NCI-H82 treated with DMSO at 0.1 percent for 48 hours (cell line): ENCODE data around the gene PPP1CA.

Experiments used
- DNase-seq: peaks from one replicate; lab custom pipeline; 2025; ENCODE audit not compliant: unreplicated experiment; lab: John Stamatoyannopoulos, UW

The PPP1CA gene

DNA sequence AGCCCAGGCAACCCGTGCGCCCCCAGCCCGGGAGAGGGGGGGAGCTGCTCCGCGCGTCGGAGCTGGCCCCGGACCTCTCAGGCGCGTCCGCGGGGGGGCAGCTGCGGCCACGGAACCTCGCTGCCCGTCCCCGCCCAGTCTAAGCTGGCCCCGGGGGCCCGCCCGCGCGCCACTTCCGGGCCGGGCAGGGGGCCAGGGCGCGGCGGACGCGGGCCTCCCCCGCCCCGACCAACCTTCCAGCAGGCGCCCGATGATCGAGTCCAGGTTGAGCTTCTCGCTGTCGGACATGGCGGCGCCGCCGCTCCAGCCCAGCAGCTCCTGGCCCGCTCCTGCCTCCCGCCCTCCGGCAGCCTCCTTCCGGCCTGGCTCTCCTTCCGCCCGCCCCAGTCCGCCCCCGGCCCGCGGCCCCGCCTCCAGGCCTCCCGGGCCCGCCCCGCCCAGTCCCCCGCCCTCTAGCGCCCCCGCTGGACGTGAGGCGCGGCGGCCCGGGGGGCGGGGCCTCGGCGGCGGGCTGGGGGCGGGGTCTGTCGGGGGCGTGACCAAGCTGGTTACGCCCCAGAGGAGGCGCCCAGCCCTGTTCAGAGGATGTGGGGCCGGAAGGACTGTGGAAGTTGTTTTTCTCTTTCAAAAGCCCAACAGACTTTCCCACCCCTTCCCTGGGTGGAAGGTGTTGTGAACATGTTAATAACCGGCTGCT, at the start of gene PPP1CA:
PPP1CA (minus strand) TSS at position 364 of the 697 bp plus-strand sequence; CDS start at position 288, 76 bp downstream.
- peak; percentile 73 for DNase-seq

DNA sequence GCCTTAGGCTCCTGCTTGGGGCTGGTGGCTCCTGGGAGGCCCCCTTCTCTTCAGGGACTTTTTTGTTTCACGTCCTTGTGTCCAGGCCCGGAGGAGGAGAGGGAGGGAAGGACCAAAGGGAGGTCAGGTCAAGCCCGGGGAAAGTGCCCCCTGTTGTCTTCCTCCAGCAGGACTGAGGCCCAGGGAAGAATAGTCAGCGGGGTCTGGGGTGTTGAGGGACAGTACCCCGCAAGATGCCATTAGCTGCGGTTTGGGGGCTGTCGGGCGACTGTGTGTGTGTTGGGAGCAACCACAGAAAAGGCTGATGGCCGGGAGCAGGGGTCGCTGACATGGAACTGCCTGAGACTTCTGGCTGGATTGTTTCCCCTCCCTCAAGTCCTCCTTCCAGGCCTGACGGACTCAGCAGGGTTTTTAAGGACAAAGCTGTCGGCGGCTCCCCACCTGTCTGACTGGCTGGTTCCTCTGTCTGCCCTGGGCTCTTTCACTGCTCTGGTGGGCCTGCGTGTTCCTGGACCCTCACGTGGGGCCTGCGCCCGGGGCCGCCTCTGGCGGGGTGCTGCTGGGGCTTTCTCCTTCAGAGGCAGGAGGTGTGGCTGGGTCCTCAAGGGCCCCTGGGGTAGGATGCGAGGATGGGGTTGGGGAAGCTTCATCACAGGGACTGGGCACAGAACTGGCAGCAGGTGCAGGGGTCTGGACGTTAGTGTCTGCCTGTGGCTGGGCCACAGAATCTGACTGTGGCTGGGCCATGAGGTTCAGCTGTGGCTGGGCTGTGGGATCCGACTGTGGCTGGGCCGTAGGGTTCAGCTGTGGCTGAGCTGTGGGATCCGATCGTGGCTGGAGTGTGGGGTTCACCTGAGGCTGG, 49.4 kb upstream of the PPP1CA start:
- no peak for DNase-seq

DNA sequence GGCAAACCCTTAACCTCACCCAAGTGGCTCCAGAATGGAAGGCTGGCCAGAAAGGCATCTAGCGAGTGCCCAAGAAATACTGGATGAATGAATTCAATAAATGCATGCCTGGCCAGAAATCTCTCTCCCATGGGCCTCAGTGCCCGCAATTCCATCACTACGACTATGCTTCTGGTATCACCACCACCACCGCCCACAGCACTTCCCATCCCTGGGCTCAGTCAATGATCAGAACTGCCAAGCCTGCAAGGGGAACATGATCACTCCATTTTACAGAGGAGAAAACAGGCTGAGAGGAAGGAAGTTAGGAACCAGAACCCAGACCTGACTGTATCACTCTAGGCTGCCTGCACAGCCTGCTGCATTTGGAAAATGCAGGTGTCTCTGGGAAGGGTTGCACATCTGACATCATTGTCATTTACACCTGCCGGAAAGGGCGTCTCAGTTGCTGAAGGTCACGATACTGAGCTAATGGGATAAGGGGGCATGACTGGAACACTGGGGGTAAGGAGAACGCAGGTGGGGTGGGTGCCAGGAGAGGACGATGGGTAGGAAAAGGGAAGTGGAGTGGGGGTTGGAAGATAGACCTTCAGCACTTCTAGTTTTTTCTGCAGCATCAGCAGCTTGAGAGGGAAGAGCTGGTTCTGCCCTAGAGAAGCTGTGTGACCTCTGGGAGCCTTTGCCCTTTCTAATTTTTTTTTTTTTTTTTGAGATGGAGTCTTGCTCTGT, 47.6 kb upstream of the PPP1CA start:
- DNase-seq: no peak

DNA sequence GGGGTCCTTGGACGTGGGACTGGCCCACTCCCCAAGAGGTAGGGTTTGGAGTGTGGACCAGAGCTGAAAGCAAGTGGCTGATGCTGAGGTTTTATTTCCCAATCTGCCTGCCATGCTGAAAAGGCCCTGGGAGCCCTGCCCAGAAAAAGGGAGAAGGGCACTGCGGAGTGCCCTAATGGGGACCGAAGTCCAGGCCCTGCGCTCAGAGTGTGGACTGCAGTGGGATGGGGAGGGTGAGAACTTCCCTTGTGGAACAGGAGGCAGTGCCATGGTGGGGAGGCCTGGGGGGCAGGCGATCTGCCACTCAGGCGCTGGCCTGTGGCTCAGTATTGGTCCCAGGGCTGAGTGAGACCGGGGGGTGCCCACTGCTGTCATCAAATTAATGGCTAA, 46.6 kb upstream of the PPP1CA start:
- DNase-seq: no peak

DNA sequence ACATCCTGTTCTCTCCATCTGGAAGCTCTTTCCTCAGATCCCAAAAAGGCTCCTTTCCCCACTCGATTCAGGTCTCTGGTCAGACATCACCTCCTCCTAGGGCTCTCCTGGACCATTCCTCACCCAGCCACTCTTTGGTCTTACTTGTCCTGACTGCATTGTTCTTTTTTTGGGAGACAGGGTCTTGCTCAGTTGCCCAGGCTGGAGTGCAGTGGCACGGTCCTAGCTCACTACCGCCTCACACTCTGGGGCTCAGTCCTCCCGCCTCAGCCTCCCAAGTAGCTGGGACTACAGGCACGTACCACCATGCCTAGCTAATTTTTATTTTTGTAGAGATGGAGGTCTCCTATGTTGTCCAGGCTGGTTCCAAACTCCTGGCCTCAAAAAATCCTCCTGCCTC, 43.9 kb upstream of the PPP1CA start:
- DNase-seq: no peak

DNA sequence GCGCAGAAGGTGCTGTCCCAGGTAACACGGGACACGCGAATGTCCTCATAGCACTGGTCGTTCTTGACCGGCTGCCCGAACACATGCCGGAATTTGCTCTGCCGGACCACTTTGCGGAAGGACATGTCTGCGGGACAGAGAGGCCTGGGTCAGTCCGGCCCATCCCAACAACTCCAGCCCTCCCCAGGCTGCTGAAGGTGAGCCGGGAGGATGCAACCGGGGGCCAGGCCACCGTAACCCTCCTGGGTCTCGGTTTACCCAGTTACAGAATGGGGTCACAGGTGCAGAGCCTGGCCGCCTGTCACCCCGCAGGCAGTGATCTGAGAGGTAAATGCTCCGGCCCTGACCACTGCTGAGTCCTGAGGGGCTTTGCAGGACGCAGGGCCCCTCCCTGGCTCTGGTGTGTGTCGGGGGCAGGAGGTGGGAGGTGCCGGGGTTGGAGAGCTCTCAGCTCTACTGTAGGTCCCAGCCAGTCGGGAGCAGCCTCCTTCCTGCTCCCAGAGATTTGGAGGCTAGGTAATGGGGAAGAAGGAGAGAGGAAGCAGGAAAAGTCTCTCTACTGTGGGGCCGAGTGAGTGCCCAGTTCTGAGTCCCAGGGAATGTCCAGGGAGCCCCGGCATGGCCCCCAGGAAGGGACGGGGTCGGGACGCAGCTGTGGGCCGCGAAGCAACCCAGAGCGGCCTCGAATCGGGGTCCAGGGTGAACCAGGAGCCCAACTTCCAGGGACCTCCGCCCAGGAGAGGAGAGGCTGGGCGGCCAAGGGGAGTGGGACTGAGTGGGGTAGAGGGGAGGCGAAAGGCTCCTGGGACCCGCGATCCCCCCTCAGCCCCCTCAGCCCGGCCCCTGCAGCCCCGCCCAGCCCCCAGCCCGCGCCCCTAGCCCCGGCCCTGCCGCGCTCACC, 41.1 kb upstream of the PPP1CA start:
- no peak for DNase-seq

DNA sequence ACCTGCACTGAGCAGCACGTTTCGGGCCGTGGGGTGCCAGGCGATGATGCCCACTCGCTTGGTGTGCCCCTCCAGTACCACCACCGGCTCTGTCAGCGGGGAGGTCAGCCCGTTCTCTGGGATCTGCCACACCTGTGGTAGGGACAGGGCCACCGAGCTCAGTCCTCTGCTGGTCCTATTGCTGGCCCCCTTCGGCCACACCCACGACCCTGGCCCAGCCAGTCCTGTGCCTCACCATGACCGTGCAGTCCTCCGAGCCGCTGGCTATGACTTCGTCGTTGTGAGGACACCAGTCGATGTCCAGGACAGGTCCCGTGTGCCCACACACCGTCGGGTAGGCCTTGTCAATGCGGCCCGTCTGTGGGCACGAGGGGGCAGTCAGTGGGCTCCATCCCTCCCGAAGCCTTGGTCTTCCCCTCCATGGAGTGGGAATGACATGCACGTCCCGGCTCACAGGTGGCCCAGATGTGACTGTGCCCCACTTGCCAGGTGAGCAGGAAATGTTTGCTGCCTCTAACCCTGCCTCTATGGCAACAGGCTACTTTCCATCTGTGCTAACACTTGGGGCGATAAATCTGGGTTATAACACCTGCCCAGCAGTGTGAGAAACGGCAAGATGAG, 40.2 kb upstream of the PPP1CA start:
- DNase-seq: no peak

DNA sequence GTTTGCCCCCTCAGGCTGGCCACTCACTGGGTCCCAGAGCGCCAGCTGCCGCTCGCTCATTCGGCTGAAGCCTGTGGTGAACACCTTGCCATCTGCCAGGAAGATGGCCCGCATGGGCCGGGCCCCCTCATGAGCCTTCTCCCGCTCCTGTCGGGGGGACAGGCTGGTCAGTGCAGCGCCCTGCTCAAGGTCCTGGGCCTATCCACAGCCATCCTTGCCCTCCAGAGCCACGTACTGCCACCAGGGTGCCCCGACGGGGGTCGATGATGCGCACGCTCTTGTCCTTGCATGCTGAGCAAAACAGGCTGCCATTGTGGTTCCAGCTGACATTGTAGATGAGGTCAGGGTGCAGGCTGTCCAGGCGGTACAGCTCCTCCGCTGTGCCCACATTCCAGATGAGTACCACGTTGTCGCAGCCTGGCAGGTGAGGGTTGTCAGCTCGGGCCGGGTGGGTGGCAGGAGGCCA, 39.5 kb upstream of the PPP1CA start:
- DNase-seq: no peak

DNA sequence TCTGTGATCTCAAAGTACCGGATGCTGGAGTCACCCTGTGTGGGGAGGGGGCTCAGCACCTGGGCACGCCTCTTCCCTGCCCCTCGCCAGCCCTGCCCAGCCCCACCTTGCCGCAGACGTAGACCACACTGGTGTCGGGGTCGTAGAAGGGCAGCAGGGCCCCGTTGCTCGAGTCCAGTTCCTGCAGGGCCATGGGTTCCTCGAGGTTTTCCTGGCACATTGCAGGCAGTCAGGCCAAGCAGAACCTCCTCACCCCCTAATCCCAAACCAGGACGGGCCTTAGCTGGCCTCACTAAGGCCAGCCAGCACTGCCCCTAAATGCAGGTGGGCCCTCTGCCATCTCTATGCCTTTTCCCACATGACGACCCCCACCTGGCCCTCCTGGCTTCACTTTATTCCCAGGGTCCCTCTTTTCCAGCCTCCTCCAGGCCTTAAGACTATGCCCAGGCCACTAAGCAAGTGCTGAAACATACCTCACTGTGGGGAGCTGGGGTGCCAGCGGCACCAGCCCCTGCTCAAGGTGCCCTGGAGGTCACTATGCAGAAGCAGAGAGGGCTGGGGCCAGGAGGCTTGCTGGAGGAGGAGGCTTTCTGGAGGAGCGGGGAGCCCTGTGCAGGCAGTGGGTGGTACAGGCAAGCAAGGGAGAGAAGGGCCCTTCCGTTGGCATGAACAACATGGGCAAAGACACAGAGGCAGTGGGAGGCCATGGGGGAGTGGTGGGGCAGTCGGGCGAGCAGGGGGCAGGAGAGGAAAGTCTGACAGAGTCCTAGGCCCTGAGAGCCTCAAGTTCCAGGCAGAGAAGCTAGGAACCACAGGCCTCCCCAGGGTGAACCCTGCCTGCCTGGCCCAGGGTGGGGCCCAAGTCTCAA, 38.8 kb upstream of the PPP1CA start:
- DNase-seq: no peak

DNA sequence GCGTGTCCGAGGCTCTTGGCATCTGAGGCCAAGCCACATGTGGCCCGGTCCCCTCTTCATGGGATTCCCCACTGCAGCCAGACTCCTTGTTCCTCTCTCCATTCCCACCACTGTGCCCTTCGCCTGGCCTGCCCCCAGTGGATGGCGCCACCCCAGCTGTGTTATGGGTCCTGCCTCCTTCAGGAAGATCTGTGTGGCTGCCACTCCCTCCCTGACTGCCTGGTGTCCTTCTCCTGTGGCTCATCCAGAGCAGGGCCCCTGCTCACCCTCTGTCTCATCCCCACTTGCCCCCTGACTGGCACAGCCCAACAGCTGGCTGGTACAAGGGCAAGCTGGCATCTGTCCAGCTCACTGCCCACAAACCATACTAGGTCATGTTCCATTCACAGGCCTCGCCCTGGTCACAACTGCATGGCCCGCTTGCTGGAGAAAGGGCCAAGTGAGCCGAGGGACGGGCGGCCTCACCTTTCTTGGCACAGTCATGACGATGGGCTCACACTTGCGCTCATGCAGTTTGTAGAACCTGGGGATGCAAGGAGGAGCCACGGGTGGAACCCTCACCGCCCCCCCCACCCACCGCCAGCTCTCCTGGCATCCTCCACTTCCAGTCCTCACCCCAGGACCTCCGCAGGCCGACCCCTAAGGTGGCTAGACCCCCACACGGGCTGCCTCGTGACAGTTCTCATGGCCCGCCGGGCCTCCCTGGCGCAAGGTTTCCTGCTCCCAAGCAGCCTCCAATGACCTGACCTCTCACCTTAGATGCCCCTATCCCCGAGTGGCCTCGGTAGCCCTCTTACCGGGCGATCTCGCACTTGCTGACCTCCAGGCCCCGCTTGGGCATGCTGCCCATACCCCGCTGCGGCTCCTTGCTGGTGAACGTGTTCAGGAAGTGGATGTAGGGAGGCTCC, 37.9 kb upstream of the PPP1CA start:
- DNase-seq: no peak

DNA sequence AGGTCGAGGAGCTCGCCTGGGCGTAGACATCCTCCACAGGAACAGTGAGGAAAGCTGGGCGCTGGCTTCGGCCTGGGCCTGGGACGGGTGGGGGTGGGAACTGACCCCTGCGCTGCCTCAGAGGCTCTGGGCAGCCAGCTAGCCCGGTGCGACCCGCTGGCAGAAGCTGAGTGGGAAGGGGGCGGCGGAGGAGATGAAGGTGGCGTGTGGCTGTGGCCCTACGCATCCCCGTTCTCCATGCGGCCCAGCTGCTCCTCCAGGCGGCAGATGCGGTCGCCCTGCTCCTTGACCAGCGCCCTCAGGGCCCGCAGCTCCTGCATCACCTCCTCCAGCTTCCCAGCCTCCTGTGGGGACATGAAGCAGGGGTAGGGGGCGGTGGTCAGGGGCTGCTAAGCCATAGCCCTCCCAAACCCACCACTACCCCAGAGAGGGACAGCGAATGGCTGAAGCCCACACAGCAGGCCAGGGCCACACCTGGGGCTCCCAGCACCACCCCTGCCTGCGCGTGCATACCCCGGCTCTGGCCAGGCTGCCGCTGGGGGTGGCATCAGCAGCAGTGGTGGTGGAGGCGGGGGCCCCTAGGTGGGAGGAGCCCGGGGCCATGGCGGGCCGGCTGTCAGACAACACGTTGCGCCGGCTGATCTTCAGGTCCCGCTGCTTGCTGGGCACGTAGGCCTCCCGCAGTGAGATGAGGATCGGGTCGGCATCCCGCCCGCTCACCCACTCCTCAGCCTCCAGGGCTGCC, 36.7 kb upstream of the PPP1CA start:
- DNase-seq: no peak

DNA sequence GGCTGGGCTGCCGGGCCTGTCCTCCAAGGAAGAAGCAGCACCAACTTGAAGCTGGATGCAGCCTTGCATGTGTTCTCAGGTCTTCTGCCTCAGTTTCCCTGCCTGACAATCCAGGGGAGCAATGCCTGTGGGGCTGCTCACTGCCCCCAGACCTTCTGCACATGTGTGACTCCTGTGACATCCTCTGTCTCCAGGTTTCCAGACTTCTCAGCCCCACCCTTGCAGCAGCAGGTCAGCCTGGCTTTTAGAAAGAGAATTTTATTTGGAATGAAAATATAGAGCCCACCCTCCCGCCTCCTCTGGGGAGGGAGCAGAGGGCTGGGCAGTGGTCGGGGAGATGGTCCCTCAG, 36.1 kb upstream of the PPP1CA start:
- DNase-seq: no peak

DNA sequence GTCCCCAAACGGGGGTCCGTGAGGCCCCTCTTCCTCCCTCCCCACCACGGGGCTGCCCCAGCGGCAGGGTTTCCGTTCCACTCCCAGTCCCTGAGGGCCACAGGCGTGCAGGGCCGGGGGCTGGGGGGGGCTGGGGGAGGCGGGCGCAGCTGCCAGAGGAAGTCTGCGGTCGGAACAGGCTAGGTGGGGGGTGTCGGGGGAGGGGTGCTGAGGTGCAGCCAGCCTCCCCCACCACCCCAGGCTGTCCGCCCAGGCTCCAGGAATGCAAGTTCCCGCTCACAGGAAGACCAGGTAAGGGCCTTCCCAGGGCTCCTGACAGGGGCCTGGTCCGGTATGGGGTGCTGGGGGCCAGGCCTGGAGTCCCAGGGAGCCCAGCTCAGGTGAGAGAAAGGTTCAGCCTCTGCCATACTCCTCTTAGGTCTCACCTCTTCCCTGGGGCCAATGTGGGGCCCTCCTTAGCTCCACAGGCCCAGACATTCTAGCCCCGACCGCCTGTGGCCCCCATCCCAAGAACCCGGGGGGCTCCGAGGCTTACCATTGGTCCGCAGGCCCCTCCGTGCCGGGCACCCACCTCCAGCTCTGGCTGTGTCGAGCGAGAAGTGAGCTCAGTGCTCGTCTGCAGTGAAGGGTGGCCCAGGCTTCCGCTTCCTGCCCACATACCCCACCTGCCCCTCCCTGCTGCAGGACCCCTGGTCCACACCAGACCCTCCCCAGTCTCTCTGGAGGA, 35.6 kb upstream of the PPP1CA start, which contains the start of gene PTPRCAP:
PTPRCAP (minus strand) TSS at position 601 of the 727 bp plus-strand sequence; CDS start at position 538, 63 bp downstream.
- DNase-seq: no peak

DNA sequence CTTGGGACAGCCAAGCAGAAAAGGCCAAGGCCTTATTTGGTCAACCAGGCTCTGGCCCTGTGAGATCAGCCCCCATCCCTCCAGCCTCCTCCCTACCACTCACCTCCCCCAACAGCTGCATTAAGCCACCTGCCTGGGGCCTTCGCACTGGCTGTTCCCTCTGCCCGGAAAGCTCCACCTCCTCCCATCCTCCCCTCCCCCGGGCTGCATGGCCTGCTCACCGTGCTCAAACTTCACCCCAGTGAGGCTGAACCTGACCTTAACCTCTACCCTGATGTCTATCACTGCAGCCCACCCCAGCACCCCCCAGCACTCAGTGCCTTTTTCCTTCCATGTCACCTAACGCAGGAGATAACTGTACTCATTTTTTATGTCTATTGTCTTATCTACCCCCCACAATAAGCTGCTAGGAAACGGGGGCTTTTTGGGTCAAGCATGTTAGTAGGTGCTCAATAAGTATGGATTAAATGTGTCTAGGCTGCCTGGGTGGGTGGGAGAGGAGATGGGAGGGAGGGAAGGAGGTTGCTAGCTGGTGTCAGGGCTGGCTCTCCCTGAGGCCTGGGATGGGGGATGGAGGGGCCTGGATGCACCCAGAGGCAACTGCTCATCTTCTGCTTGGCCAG, 34.9 kb upstream of the PPP1CA start:
- DNase-seq: no peak

DNA sequence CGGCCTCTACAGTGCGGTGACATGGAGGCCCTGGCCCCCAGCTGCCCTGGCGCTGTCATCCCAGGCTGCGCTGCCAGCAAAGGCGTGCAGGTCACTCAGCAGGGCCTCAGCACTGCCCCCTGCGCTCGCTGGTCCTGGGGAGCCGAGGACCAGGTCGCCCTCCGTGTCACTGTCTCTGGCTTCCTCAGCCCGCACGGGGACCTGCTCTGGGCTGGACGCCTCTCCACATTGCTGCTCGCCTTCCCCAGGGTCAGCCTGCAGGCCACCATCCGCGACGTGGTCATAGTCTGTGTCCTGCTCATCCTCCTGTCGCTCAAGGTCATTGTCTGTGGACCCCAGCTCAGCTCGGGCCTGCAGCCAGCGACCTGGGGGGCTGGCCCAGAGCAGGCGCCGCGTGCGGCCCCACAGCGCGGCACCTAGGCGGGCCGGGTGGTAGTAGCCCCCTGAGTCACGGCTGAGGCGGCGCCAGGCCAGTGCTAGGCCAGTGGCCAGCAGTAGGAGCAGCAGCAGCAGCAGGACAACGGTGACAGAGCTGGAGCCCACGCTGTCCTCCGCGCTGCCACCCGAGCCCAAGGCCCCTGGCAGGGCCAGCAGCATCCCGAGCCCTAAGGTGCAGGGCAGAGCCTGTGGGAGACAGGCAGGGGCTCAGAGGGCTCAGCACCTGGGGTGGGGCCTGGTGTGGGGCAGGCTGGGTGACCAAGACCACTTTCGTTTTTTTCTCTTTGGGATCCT, 34.2 kb upstream of the PPP1CA start:
- DNase-seq: no peak
